ENCODE measurements around the gene KCNIP2. TPM values are rescaled to one million over a fixed set of nuclear protein-coding genes. Genes with fewer than 3 reads are reported as not detected.

KCNIP2 gene
- polyA plus RNA-seq, 1 of the 3 experiments (the other 2 are of a cell fraction) = 1.0 TPM

DNA sequence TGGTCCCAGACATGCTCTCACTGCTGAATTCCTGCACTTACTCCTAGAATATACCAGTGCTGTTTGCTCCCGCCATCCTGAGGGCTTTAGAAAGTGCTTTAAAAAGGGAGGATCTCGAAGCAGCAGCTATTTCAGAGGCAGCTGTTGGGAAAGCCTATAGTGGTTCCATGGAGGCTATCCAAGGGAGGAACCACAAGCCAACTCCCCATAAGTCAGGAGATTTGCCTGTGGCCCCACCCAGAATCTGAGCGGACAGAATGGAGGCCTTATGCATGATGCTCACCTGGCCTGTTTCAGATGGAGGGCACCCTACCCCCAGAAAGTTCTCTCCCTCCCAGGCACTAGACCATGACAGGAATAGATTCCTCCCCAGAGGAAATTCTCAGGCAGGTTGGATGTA lies 2.3 kb upstream of the KCNIP2 start:
- ChIA-PET CTCF (interaction anchor here (0.6 to 13.4 kb wide), 7 partner anchors 10 to 243 kb away, joined by 3 to 301 read pairs (median 6); partner anchors contain the start of gene OGA), POLR2A (interaction anchor here (0.6 kb wide), 1 partner anchor 342 kb away, joined by 4 read pairs; no protein-coding TSS in a partner anchor)
- Histone ChIP-seq H3K79me2 (ENCODE audit: insufficient read depth) (peaks cover 5% of the 10 kb centered on the region; the same call in 1 of the 2 replicates), H3F3A (replicated peaks; ENCODE audit: insufficient read depth) (peaks cover 7% of the 10 kb centered on the region), H3K36me3 (replicated peaks in 1 of 2; ENCODE audit: control insufficient read depth in 1 of 2, insufficient read depth in 2 of 2, low read length in 1 of 2) (peaks cover 0 to 4% of the 10 kb centered on the region in 2 experiments), H3K27ac (ENCODE audit: low read depth in 2 of 2, low read length in 1 of 2) (no peak overlapping the region), H3K9me2 (no peaks in the 10 kb centered on the region), H4K20me1 (ENCODE audit: insufficient read depth) (no peaks in the 10 kb centered on the region), H2AFZ (ENCODE audit: low read depth) (no peak overlapping the region), H3K27me3 (ENCODE audit: insufficient read depth) (no peaks in the 10 kb centered on the region), H3K4me1 (ENCODE audit: control insufficient read depth in 1 of 2, insufficient read depth in 2 of 2, low read depth in 1 of 2, low read length in 1 of 2) (peaks cover 0 to 28% of the 10 kb centered on the region in 2 experiments; a peak in 1 of 4 replicates), H3K9me3 (no peaks in the 10 kb centered on the region), H3K4me3 (ENCODE audit: low read depth in 2 of 2, low read length in 1 of 2) (no peak overlapping the region), H3K9ac (no peak overlapping the region), H3K4me2 (no peak overlapping the region)
- WGBS (ENCODE audit: low lambda C conversion rate) = 96% methylated on average over 3 of the region's 3 CpGs
- no peak for DNase-seq
- TF ChIP-seq PBX3 (IDR thresholded peaks at IDR 0.05) = no peak
- no peak for TF ChIP-seq RFX5 (IDR thresholded peaks at IDR 0.05; ENCODE audit: low read length)
- TF ChIP-seq EZH2phosphoT487 (IDR thresholded peaks at IDR 0.05; ENCODE audit: borderline replicate concordance, low read depth) = no peak
- TF ChIP-seq, protein P1, sequence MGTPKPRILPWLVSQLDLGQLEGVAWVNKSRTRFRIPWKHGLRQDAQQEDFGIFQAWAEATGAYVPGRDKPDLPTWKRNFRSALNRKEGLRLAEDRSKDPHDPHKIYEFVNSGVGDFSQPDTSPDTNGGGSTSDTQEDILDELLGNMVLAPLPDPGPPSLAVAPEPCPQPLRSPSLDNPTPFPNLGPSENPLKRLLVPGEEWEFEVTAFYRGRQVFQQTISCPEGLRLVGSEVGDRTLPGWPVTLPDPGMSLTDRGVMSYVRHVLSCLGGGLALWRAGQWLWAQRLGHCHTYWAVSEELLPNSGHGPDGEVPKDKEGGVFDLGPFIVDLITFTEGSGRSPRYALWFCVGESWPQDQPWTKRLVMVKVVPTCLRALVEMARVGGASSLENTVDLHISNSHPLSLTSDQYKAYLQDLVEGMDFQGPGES (IDR thresholded peaks at IDR 0.05; ENCODE audit: low read depth, low read length) = no peak
- no peak for TF ChIP-seq SIN3A (IDR thresholded peaks at IDR 0.05; ENCODE audit: borderline replicate concordance, low read depth, low read length)
- TF ChIP-seq ZBTB33 (IDR thresholded peaks at IDR 0.05; ENCODE audit: borderline replicate concordance, low read depth) = no peak
- no peak for TF ChIP-seq RAD21 (IDR thresholded peaks at IDR 0.05; ENCODE audit: low read length)
- TF ChIP-seq ELF1 (IDR thresholded peaks at IDR 0.05) = no peak
- TF ChIP-seq CTCF (IDR thresholded peaks at IDR 0.05) = no peak

DNA sequence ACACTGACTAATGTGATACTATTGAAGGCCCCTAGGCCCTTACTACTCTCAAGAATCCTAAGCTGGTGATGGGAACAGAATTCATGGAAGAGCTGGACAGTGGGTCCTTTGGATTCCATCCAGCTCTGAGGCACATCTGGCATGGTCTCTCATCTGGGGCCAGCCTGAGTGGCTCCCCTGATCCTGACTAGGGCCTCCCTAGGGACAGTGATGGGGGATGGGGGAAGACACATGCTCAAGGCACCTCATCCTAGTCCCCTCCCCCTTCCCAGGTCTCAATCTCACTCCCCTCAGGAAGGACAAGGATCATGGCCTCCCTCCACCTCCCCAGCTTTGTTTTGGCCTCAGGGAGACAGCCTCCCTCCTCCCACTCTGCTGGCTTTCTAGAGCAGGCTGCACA lies 1.8 kb downstream of the KCNIP2 start:
- 0 out of 2 replicates have a peak, but pooled peaks cover 4% of the 10 kb centered on the region for H4K20me1 ChIP-seq (ENCODE audit: insufficient read depth)
- no peak overlapping the region for H3K4me2 ChIP-seq
- CTCF ChIA-PET = interaction anchor here (0.8 to 13.4 kb wide), 26 partner anchors 12 to 632 kb away, joined by 3 to 301 read pairs (median 10); partner anchors contain the start of genes ARMH3, HPS6, NPM3 and OGA
- H3K9ac ChIP-seq = no peak overlapping the region
- no peak overlapping the region for H2AFZ ChIP-seq (ENCODE audit: low read depth)
- peak; percentile 44 for DNase-seq
- peaks cover 0 to 4% of the 10 kb centered on the region in 2 experiments for H3K36me3 ChIP-seq (replicated peaks in 1 of 2; ENCODE audit: control insufficient read depth in 1 of 2, insufficient read depth in 2 of 2, low read length in 1 of 2)
- peaks cover 7% of the 10 kb centered on the region for H3F3A ChIP-seq (replicated peaks; ENCODE audit: insufficient read depth)
- H3K4me1 ChIP-seq (ENCODE audit: control insufficient read depth in 1 of 2, insufficient read depth in 2 of 2, low read depth in 1 of 2, low read length in 1 of 2) = peaks cover 0 to 16% of the 10 kb centered on the region in 2 experiments; a peak in 1 of 4 replicates
- POLR2A ChIA-PET = interaction anchor here (1.6 to 2.7 kb wide), 2 partner anchors 9 to 23 kb away, joined by 3 to 10 read pairs; partner anchors contain the start of gene OGA
- H3K27me3 ChIP-seq (ENCODE audit: insufficient read depth) = no peaks in the 10 kb centered on the region
- no peaks in the 10 kb centered on the region for H3K9me2 ChIP-seq
- H3K79me2 ChIP-seq (ENCODE audit: insufficient read depth) = peaks cover 5% of the 10 kb centered on the region; the same call in 1 of the 2 replicates
- H3K4me3 ChIP-seq (ENCODE audit: low read depth in 2 of 2, low read length in 1 of 2) = no peak overlapping the region
- no peak for TF ChIP-seq GABPA (IDR thresholded peaks at IDR 0.05; ENCODE audit: low read depth)
- no peak for TF ChIP-seq FOSL2 (IDR thresholded peaks at IDR 0.05; ENCODE audit: borderline replicate concordance, low read depth)
- no peak for TF ChIP-seq USF2 (IDR thresholded peaks at IDR 0.05; ENCODE audit: borderline replicate concordance, low read depth, low read length)
- TF ChIP-seq FOXJ3 (CRISPR knock-in tag; IDR thresholded peaks at IDR 0.05) = no peak
- TF ChIP-seq JUND (IDR thresholded peaks at IDR 0.05) = no peak
- TF ChIP-seq MEF2A (IDR thresholded peaks at IDR 0.05; ENCODE audit: borderline replicate concordance, low read depth) = no peak
- no peak for TF ChIP-seq FOXM1 (IDR thresholded peaks at IDR 0.05; ENCODE audit: low read depth)
- TF ChIP-seq NFIC (IDR thresholded peaks at IDR 0.05; ENCODE audit: borderline replicate concordance) = no peak
- no peak for TF ChIP-seq CHD2 (IDR thresholded peaks at IDR 0.05; ENCODE audit: low read length, partially characterized antibody)
- no peak for TF ChIP-seq TEAD4 (IDR thresholded peaks at IDR 0.05; ENCODE audit: borderline replicate concordance, insufficient read depth)
- no peak for TF ChIP-seq RCOR1 (IDR thresholded peaks at IDR 0.05; ENCODE audit: low read length)
- H3K27ac ChIP-seq (ENCODE audit: low read depth in 2 of 2, low read length in 1 of 2) = no peak overlapping the region
- H3K9me3 ChIP-seq = no peaks in the 10 kb centered on the region
